ENCODE data around the gene STPG4. TPM values are rescaled to one million over a fixed set of nuclear protein-coding genes. Genes with fewer than 3 reads are reported as not detected.
A peak's percentile ranks its signal among the peaks of the same experiment; 100 is the strongest.

The STPG4 gene
- total RNA-seq, 1 experiment from 2014 or later: 10.6 TPM

GRCh38 chr2:47062681-47063537 is 92.2 kb downstream of the STPG4 start:
- no peaks in the 10 kb centered on the region for H3K9me3 ChIP-seq (ENCODE audit: control insufficient read depth in 1 of 2, insufficient read depth in 1 of 2, low read depth in 1 of 2, low read length in 2 of 2)
- ATAC-seq: no peak
- no peak overlapping the region for H2AFZ ChIP-seq (ENCODE audit: low read depth, low read length, poor library complexity, severe bottlenecking)
- no peaks in the 10 kb centered on the region for H3K27me3 ChIP-seq (ENCODE audit: insufficient read depth, low read length)
- TSS peak; percentile 23 for BruUV-seq (replicated peaks)
- no peak overlapping the region; the same call in 1 of the 2 replicates for H3K4me2 ChIP-seq (ENCODE audit: low read length)
- H3K9ac ChIP-seq (ENCODE audit: low read length): no peak overlapping the region
- intact Hi-C loops (cut with micrococcal nuclease): no loop called here
- no peak overlapping the region for H3K4me3 ChIP-seq (replicated peaks in 1 of 2; ENCODE audit: low read depth in 1 of 2, low read length in 2 of 2)
- ChIA-PET CTCF (no interaction called here), RAD21 (ENCODE audit: low non-redundant PET in 1 of 2, low total read pairs in 2 of 2, uncharacterized antibody in 2 of 2, unreplicated experiment in 2 of 2) (no interaction called here), POLR2A (no interaction called here)
- peaks cover 16 to 50% of the 10 kb centered on the region in 2 experiments for H3K4me1 ChIP-seq (ENCODE audit: control insufficient read depth in 1 of 2, insufficient read depth in 2 of 2, low read length in 2 of 2)
- no peak overlapping the region for H3K27ac ChIP-seq (ENCODE audit: low read depth, low read length)
- H3K36me3 ChIP-seq (ENCODE audit: control insufficient read depth in 1 of 2, insufficient read depth in 2 of 2, low read length in 2 of 2): no peaks in the 10 kb centered on the region
- H3K79me2 ChIP-seq (ENCODE audit: insufficient read depth, low read length): peaks cover 21% of the 10 kb centered on the region; the same call in 1 of the 2 replicates
- TF ChIP-seq FOSL1 (IDR thresholded peaks at IDR 0.05; ENCODE audit: low read depth) (no peak), JUND (IDR thresholded peaks at IDR 0.05) (no peak), ZNF274 (IDR thresholded peaks at IDR 0.05; ENCODE audit: low read depth, low read length) (no peak), SIN3A (IDR thresholded peaks at IDR 0.05; ENCODE audit: low read depth) (no peak), ELF1 (IDR thresholded peaks at IDR 0.05; ENCODE audit: borderline replicate concordance, low read depth) (no peak), EZH2phosphoT487 (IDR thresholded peaks at IDR 0.05; ENCODE audit: borderline replicate concordance) (no peak), ZBTB33 (IDR thresholded peaks at IDR 0.05; ENCODE audit: extremely low read depth, insufficient replicate concordance, low read length) (no peak), EGR1 (IDR thresholded peaks at IDR 0.05; ENCODE audit: low read depth) (no peak), TCF7L2 (IDR thresholded peaks at IDR 0.05; ENCODE audit: borderline replicate concordance, extremely low read depth, insufficient read depth, insufficient read length) (no peak), POLR2A (IDR thresholded peaks at IDR 0.05; ENCODE audit: borderline replicate concordance, extremely low read depth, insufficient read depth, insufficient read length) (no peak), SRF (IDR thresholded peaks at IDR 0.05; ENCODE audit: low read depth) (no peak)
- TF ChIP-seq, protein P1, sequence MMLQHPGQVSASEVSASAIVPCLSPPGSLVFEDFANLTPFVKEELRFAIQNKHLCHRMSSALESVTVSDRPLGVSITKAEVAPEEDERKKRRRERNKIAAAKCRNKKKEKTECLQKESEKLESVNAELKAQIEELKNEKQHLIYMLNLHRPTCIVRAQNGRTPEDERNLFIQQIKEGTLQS (IDR thresholded peaks at IDR 0.05): no peak
- TF ChIP-seq, protein P2, sequence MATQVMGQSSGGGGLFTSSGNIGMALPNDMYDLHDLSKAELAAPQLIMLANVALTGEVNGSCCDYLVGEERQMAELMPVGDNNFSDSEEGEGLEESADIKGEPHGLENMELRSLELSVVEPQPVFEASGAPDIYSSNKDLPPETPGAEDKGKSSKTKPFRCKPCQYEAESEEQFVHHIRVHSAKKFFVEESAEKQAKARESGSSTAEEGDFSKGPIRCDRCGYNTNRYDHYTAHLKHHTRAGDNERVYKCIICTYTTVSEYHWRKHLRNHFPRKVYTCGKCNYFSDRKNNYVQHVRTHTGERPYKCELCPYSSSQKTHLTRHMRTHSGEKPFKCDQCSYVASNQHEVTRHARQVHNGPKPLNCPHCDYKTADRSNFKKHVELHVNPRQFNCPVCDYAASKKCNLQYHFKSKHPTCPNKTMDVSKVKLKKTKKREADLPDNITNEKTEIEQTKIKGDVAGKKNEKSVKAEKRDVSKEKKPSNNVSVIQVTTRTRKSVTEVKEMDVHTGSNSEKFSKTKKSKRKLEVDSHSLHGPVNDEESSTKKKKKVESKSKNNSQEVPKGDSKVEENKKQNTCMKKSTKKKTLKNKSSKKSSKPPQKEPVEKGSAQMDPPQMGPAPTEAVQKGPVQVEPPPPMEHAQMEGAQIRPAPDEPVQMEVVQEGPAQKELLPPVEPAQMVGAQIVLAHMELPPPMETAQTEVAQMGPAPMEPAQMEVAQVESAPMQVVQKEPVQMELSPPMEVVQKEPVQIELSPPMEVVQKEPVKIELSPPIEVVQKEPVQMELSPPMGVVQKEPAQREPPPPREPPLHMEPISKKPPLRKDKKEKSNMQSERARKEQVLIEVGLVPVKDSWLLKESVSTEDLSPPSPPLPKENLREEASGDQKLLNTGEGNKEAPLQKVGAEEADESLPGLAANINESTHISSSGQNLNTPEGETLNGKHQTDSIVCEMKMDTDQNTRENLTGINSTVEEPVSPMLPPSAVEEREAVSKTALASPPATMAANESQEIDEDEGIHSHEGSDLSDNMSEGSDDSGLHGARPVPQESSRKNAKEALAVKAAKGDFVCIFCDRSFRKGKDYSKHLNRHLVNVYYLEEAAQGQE (IDR thresholded peaks at IDR 0.05; ENCODE audit: low read depth): no peak
- TF ChIP-seq, protein P3, sequence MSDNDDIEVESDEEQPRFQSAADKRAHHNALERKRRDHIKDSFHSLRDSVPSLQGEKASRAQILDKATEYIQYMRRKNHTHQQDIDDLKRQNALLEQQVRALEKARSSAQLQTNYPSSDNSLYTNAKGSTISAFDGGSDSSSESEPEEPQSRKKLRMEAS (IDR thresholded peaks at IDR 0.05): no peak
- DNase-seq (ENCODE audit: low read depth, low spot score): no peak
- no peaks in the 10 kb centered on the region for H4K20me1 ChIP-seq (ENCODE audit: insufficient read depth)
- no peaks in the 10 kb centered on the region for H3K9me2 ChIP-seq (ENCODE audit: insufficient read depth)
